Brain pericyte (primary cell): ENCODE results near the gene MFSD2B.
"Not testable (repeated sequence)": the region's sequence is repeated elsewhere in the genome, so short reads cannot be mapped to it uniquely, and the experiment has no call there.

Source experiments
- DNase-seq: peaks from one replicate; pipeline ENCODE4 v3.0.0-alpha.2; 2012; ENCODE audit warnings: low read depth, low spot score

Gene MFSD2B

GRCh38 chr2:24019729-24020128, 9.8 kb downstream of the MFSD2B start:
- DNase-seq: no peak

GRCh38 chr2:24020244-24020643, 10.4 kb downstream of the MFSD2B start:
- no peak for DNase-seq

- DNase-seq: no peak
Measured at GRCh38 chr2:24021122-24021998, 11.5 kb downstream of the MFSD2B start.

GRCh38 chr2:24022324-24022974, 12.6 kb downstream of the MFSD2B start:
- DNase-seq: no peak

- no peak for DNase-seq
Measured at GRCh38 chr2:24022975-24023575, 13.2 kb downstream of the MFSD2B start.

GRCh38 chr2:24024018-24024417, 14.1 kb downstream of the MFSD2B start:
- DNase-seq: no peak

- DNase-seq: no peak
Measured at GRCh38 chr2:24024996-24025663, 15.2 kb downstream of the MFSD2B start.

GRCh38 chr2:24026233-24026632, 16.3 kb downstream of the MFSD2B start:
- DNase-seq: no peak

GRCh38 chr2:24038786-24039499, 29.1 kb downstream of the MFSD2B start:
- DNase-seq: no peak

GRCh38 chr2:24040511-24040910, 30.6 kb downstream of the MFSD2B start:
- DNase-seq: no peak

GRCh38 chr2:24043133-24043532, 33.2 kb downstream of the MFSD2B start:
- DNase-seq: not testable (repeated sequence)

- no peak for DNase-seq
Measured at GRCh38 chr2:24045511-24046508, 35.9 kb downstream of the MFSD2B start.

- no peak for DNase-seq
Measured at GRCh38 chr2:24046599-24046929, 36.7 kb downstream of the MFSD2B start.

GRCh38 chr2:24046930-24047702, 37.2 kb downstream of the MFSD2B start, which contains the start of gene WDCP:
WDCP (minus strand) TSS chr2:24047391; CDS start chr2:24039494, 7,897 bp downstream.
- peak; percentile 94 for DNase-seq

- DNase-seq: no peak
Measured at GRCh38 chr2:24047703-24048033, 37.8 kb downstream of the MFSD2B start.

GRCh38 chr2:24048769-24049484, 39.0 kb downstream of the MFSD2B start:
- no peak for DNase-seq

- DNase-seq: no peak
Measured at GRCh38 chr2:24049485-24050021, 39.7 kb downstream of the MFSD2B start, which contains the start of gene FKBP1B. FKBP1B (plus strand) TSS chr2:24049741; CDS start chr2:24049850, 109 bp downstream.
